DOHH2 (cell line): Measurements from ENCODE around the gene SLC34A3.

Experiments
- EZH2phosphoT487 ChIP-seq: fragments of 200-600 bp; sonication (generic); IDR thresholded peaks from 2 replicates; pipeline ENCODE4 v1.6.1; 2017; ENCODE audit warnings: borderline replicate concordance, mild to moderate bottlenecking, antibody characterized with exemption, low read length, moderate library complexity, mixed read lengths
- TF ChIP-seq, protein P1 (sequence below): fragments of 200-600 bp; sonication (generic); IDR thresholded peaks from one replicate; pipeline ENCODE4 v1.5.1; 2014; ENCODE audit warnings: antibody characterized with exemption, mild to moderate bottlenecking, low read depth, low read length; ENCODE audit not compliant: poor library complexity, severe bottlenecking

- TF ChIP-seq, protein P1, sequence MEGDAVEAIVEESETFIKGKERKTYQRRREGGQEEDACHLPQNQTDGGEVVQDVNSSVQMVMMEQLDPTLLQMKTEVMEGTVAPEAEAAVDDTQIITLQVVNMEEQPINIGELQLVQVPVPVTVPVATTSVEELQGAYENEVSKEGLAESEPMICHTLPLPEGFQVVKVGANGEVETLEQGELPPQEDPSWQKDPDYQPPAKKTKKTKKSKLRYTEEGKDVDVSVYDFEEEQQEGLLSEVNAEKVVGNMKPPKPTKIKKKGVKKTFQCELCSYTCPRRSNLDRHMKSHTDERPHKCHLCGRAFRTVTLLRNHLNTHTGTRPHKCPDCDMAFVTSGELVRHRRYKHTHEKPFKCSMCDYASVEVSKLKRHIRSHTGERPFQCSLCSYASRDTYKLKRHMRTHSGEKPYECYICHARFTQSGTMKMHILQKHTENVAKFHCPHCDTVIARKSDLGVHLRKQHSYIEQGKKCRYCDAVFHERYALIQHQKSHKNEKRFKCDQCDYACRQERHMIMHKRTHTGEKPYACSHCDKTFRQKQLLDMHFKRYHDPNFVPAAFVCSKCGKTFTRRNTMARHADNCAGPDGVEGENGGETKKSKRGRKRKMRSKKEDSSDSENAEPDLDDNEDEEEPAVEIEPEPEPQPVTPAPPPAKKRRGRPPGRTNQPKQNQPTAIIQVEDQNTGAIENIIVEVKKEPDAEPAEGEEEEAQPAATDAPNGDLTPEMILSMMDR: no peak
- no peak for TF ChIP-seq EZH2phosphoT487
Measured at GRCh38 chr9:137190315-137190856, 40.3 kb upstream of the SLC34A3 start.
